ENCODE measurements around the gene VWA5A.

- TF ChIP-seq CTCF (conservative IDR thresholded peaks at IDR 0.05; ENCODE audit: low read length) (no peak), EZH2phosphoT487 (IDR thresholded peaks at IDR 0.05; ENCODE audit: borderline replicate concordance, low read depth, low read length) (no peak)
Measured at GRCh38 chr11:124153821-124154220, 38.6 kb downstream of the VWA5A start.
